PC-9 (cell line): ENCODE measurements around the gene ANKRD33B. TPM values are rescaled to one million over a fixed set of nuclear protein-coding genes. Genes with fewer than 3 reads are reported as not detected.

Experiments used
- BruUV-seq: library from RNA; stranded (reverse); fragments of 400-500 nt; replicated peaks from 2 replicates; lab custom pipeline; 2021; lab: Mats Ljungman, UMichigan
- CTCF ChIA-PET: fragments of 300-600 bp; sonication (Branson Sonifier 250); formaldehyde crosslinking; loops from one replicate; lab custom pipeline; 2022; ENCODE audit warnings: antibody characterized with exemption; lab: Charles Lee
- POLR2A ChIA-PET: fragments of 300-600 bp; sonication (Branson Sonifier 250); formaldehyde crosslinking; loops from one replicate; lab custom pipeline; 2022; ENCODE audit warnings: antibody characterized with exemption; ENCODE audit not compliant: unreplicated experiment; lab: Charles Lee
- DNase-seq, 2 experiments: peaks; one replicate each; pipeline versions ENCODE4 v3.0.0 to v3.0.0-alpha.2; 2015 to 2022; ENCODE audit warnings: mixed read lengths in 1 of 2
- H2AFZ ChIP-seq: fragments of 200-600 bp; sonication (generic); 2 replicates; pipeline ENCODE4 v1.8.1; 2017; ENCODE audit warnings: antibody characterized with exemption
- H3F3A ChIP-seq: fragments of 200-600 bp; sonication (generic); 2 replicates; pipeline ENCODE4 v1.8.1; 2017; ENCODE audit warnings: antibody characterized with exemption, mild to moderate bottlenecking, low read depth; ENCODE audit not compliant: insufficient read depth
- H3K27ac ChIP-seq: fragments of 200-600 bp; sonication (generic); 2 replicates; pipeline ENCODE4 v1.6.1; 2016; ENCODE audit warnings: mixed run types
- H3K27me3 ChIP-seq: fragments of 200-600 bp; sonication (generic); 2 replicates; pipeline ENCODE4 v1.6.1; 2016; ENCODE audit warnings: low read depth, mixed run types; ENCODE audit not compliant: insufficient read depth
- H3K36me3 ChIP-seq: fragments of 200-600 bp; sonication (generic); 2 replicates; pipeline ENCODE4 v1.6.1; 2016; ENCODE audit warnings: low read depth, mixed run types
- H3K4me1 ChIP-seq: fragments of 200-600 bp; sonication (generic); replicated peaks from 2 replicates; pipeline ENCODE4 v1.6.1; 2016; ENCODE audit warnings: mixed run types; ENCODE audit not compliant: insufficient read depth
- H3K4me2 ChIP-seq: fragments of 200-600 bp; sonication (generic); 2 replicates; pipeline ENCODE4 v1.6.1; 2017; ENCODE audit warnings: mixed run types
- H3K4me3 ChIP-seq: fragments of 200-600 bp; sonication (generic); 2 replicates; pipeline ENCODE4 v1.6.1; 2016; ENCODE audit warnings: mixed run types
- H3K79me2 ChIP-seq: fragments of 200-600 bp; sonication (generic); 2 replicates; pipeline ENCODE4 v1.6.1; 2017; ENCODE audit warnings: low read depth, mixed run types
- H3K9me2 ChIP-seq: fragments of 200-600 bp; sonication (generic); 2 replicates; pipeline ENCODE4 v1.8.1; 2017; ENCODE audit warnings: mild to moderate bottlenecking; ENCODE audit not compliant: insufficient read depth
- H3K9me3 ChIP-seq: fragments of 200-600 bp; sonication (generic); 2 replicates; pipeline ENCODE4 v1.8.1; 2016; ENCODE audit warnings: low read depth; ENCODE audit not compliant: insufficient read depth
- H4K20me1 ChIP-seq: fragments of 200-600 bp; sonication (generic); 2 replicates; pipeline ENCODE4 v1.8.1; 2017; ENCODE audit not compliant: insufficient read depth
- CTCF ChIP-seq: fragments of 200-600 bp; sonication (generic); conservative IDR thresholded peaks from 2 replicates; pipeline ENCODE4 v1.6.1; 2017; ENCODE audit warnings: mixed run types, antibody characterized with exemption, mild to moderate bottlenecking, moderate library complexity
- EZH2 ChIP-seq: fragments of 200-600 bp; sonication (generic); IDR thresholded peaks from 2 replicates; pipeline ENCODE4 v1.8.0; 2017; ENCODE audit warnings: antibody characterized with exemption, low read depth
- intact Hi-C: fragments of 100-400 bp; cut with micrococcal nuclease; formaldehyde crosslinking; loops from one replicate; pipeline ENCODE4 v1.10.0; 2022; ENCODE audit not compliant: unreplicated experiment
- total RNA-seq: library from RNA; stranded (reverse); gene quantifications from 2 replicates; pipeline ENCODE4 v1.2.3, GENCODE V29; 2021

Gene ANKRD33B
- total RNA-seq, 1 experiment from 2014 or later = 32.1 TPM

- no peak for DNase-seq
- CTCF ChIA-PET = no interaction called here
Measured at GRCh38 chr5:10639846-10640368, 76.0 kb downstream of the ANKRD33B start.

GRCh38 chr5:10642367-10642766 is 78.5 kb downstream of the ANKRD33B start:
- BruUV-seq = no TSS peak

More at GRCh38 chr5:10639846-10640368, 76.0 kb downstream of the ANKRD33B start:
- no peaks in the 10 kb centered on the region for H3K9me2 ChIP-seq
- no TSS peak for BruUV-seq
- H3K9me3 ChIP-seq = no peaks in the 10 kb centered on the region
- H3K27me3 ChIP-seq = no peaks in the 10 kb centered on the region
- TF ChIP-seq CTCF (no peak), EZH2 (no peak)
- H3K27ac ChIP-seq = no peak overlapping the region
- H3K4me2 ChIP-seq = no peak overlapping the region
- no peak overlapping the region for H3K4me3 ChIP-seq
- H3F3A ChIP-seq = peaks cover 5% of the 10 kb centered on the region; the same call in 1 of the 2 replicates
- H3K36me3 ChIP-seq = no peaks in the 10 kb centered on the region
- no peaks in the 10 kb centered on the region for H4K20me1 ChIP-seq
- intact Hi-C loops = no loop called here
- H3K4me1 ChIP-seq = no peaks in the 10 kb centered on the region
- POLR2A ChIA-PET = no interaction called here
- no peak overlapping the region for H2AFZ ChIP-seq
- H3K79me2 ChIP-seq = no peaks in the 10 kb centered on the region

GRCh38 chr5:10644192-10644591 is 80.3 kb downstream of the ANKRD33B start:
- no peak overlapping the region for H3K4me3 ChIP-seq
- ChIA-PET POLR2A (no interaction called here), CTCF (no interaction called here)
- H2AFZ ChIP-seq = no peak overlapping the region
- no peaks in the 10 kb centered on the region for H4K20me1 ChIP-seq
- H3K4me2 ChIP-seq = no peak overlapping the region
- H3K27ac ChIP-seq = no peak overlapping the region
- no peaks in the 10 kb centered on the region for H3K4me1 ChIP-seq
- H3K36me3 ChIP-seq = no peaks in the 10 kb centered on the region
- no peak for DNase-seq
- H3K27me3 ChIP-seq = no peaks in the 10 kb centered on the region
- H3K9me2 ChIP-seq = no peaks in the 10 kb centered on the region
- no peaks in the 10 kb centered on the region for H3K79me2 ChIP-seq
- TF ChIP-seq CTCF (no peak), EZH2 (no peak)
- BruUV-seq = no TSS peak
- no peaks in the 10 kb centered on the region for H3K9me3 ChIP-seq
- no peaks in the 10 kb centered on the region for H3F3A ChIP-seq
- intact Hi-C loops = no loop called here

More at GRCh38 chr5:10642367-10642766, 78.5 kb downstream of the ANKRD33B start:
- DNase-seq = no peak
- Histone ChIP-seq H4K20me1 (no peaks in the 10 kb centered on the region), H3K4me2 (no peak overlapping the region), H2AFZ (no peak overlapping the region), H3K9me3 (no peaks in the 10 kb centered on the region), H3K27me3 (no peaks in the 10 kb centered on the region), H3K9me2 (no peaks in the 10 kb centered on the region), H3K27ac (no peak overlapping the region), H3K79me2 (no peaks in the 10 kb centered on the region), H3K4me3 (no peak overlapping the region), H3K36me3 (no peaks in the 10 kb centered on the region), H3K4me1 (no peaks in the 10 kb centered on the region), H3F3A (peaks cover 5% of the 10 kb centered on the region; the same call in 1 of the 2 replicates)
- intact Hi-C loops = no loop called here
- POLR2A ChIA-PET = no interaction called here
- CTCF ChIA-PET = interaction anchor here (0.6 to 0.7 kb wide), 2 partner anchors 52 to 343 kb away, joined by 4 to 11 read pairs; no protein-coding TSS in a partner anchor
- TF ChIP-seq CTCF (no peak), EZH2 (no peak)
